ENCODE data around the gene HMGCLL1.

HMGCLL1 gene

GRCh38 chr6:55438203-55438602 is 140.8 kb downstream of the HMGCLL1 start:
- no peak for DNase-seq

GRCh38 chr6:55437141-55437540 is 141.9 kb downstream of the HMGCLL1 start:
- DNase-seq: no peak

GRCh38 chr6:55433446-55434130 is 145.4 kb downstream of the HMGCLL1 start:
- DNase-seq: no peak

DNA sequence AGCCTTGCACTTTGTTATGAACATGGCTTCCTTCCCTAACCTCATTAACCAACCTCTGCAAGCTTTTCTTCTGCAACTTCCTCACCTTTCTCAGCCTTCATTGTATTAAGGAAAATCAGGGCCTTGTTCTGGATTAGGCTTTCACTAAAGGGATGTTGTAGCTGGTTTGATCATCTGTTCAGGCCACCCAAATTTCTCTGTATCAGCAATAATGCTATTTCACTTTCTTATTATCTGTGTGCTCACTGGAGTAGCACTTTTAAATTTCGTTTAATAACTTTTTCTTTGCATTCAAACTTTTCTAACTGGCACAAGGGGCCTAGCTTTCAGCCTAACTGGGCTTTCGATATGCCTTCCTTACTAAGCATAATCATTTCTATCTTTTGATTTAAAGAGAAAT is 155.1 kb downstream of the HMGCLL1 start:
- no peak for DNase-seq

DNA sequence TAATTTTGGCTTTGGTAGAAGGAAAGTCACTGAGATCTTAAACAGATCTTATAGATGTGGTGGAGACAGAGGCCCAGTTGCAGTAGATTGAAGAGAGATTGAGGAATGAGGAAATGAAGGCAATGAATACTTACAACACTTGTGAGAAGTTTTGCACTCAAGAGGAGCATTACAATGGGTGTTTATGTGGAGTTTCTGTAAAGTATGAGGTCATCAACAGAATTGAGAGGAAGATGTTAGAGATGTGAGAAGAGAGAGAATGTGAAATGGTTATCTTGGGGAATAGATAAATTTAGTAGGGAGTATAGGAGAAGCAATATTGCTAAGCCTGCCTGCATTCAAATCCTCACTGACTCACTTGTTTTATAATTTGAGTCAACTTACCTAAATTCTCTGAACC is 168.3 kb downstream of the HMGCLL1 start:
- no peak for DNase-seq

DNA sequence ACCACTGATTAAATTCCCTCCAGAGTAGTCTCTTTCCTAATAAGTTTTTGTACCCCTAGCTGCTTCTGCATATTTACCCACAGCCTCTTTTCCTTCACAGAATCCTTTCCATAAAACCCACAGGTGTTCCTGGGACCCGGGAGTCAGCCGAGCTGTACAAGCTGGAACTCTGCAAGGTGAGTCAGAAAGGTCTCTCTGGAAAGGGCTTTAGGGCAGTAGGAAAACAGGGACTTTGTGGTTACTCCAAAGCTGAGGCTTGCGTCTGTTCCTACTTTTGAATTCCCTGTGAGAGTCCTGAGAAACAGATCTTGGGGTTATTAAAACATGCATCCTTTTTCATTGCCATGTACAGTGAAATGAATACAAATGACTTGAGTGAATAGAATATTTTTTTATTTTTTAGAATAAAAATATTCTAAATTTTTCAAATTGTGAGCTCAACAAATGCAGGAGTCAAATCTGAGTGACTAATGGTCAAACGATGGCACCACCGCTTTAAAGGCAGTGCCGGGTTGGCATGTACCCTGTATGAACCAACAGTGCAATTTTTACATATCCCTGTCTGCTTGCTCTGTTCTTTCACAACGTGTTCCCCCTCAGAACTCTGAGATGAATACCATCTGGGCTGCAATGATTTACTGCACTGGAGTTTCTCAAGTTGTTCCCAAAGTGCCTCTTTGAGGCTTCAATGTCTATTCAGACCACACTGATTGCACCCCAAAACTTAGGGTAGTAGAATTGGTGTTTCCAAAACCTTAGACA is 173.3 kb downstream of the HMGCLL1 start:
- no peak for DNase-seq

GRCh38 chr6:55399351-55399750 is 179.6 kb downstream of the HMGCLL1 start:
- DNase-seq: no peak

DNA sequence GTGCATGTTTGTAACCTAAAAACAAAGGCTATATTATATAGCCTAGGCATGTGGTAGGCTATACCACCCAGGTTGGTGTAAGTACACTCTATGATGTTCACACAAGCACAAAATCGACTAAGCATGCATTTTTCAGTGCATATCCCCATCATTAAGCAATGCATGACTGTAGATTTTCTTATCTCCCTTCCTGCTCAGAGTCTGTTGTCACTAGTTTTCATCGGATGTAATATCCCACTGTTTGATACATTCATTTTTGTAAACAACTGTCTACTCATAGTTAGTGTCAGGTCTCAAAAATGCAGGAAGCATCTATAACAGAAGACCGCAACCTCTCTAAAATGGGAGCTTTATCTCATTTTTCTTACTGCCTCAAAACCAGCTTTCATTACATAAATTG is 181.0 kb downstream of the HMGCLL1 start:
- DNase-seq: no peak

- DNase-seq: no peak
Measured at GRCh38 chr6:55395871-55396270, 183.1 kb downstream of the HMGCLL1 start.

DNA sequence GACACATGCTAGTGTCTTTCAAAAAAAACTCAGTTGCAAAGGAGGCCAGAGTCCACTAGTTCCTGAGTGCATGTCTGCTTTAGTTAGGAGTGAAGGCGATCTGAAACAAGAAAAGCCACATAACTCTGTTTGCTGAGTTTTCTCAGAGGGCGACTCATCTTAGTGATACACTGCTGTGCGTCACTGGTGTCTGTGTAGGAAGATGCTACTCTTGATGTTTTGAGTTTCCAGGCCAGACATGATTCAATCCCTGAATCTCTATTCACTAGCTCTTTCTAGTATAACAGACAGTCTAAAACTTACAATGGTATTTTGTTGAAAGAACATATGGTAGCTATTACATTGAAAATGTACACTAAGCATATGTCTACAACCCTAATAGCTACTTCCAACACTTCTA is 190.8 kb downstream of the HMGCLL1 start:
- DNase-seq: no peak

Data from stimulated activated CD4-positive, alpha-beta T cell treated with anti-CD3 and anti-CD28 coated beads, Interleukin-1b, Interleukin-23, amount 100 ng/mL, for 48 hours (primary cell).